HEK293 (cell line): ENCODE data around the gene ACTR3.

ENCODE experiments used
- CTCF ChIP-seq: fragments of 450-650 bp; formaldehyde crosslinking; IDR thresholded peaks from 2 replicates; pipeline ENCODE4 v1.5.1; 2016; ENCODE audit warnings: missing biosample characterization, missing genetic modification characterization
- ZBTB20 ChIP-seq: fragments of 450-650 bp; formaldehyde crosslinking; IDR thresholded peaks from 2 replicates; pipeline ENCODE4 v1.5.1; 2016; ENCODE audit warnings: missing biosample characterization, missing genetic modification characterization

- TF ChIP-seq ZBTB20 (no peak), CTCF (tag by site-specific recombination) (no peak)
Measured at GRCh38 chr2:113976277-113976928, 86.5 kb downstream of the ACTR3 start.
